Panc1 (cell line): ENCODE data around the gene SLC27A5. TPM values are rescaled to one million over a fixed set of nuclear protein-coding genes. Genes with fewer than 3 reads are reported as not detected.

ENCODE experiments used
- ATAC-seq: fragments of 200-7000 bp; cut with Tn5 transposase; 2 replicates; pipeline ENCODE4 v1.9.1; 2020; ENCODE audit warnings: mild to moderate bottlenecking, moderate library complexity
- BruUV-seq: library from RNA; stranded (reverse); fragments of 400-500 nt; replicated peaks from 2 replicates; lab custom pipeline; 2021; lab: Mats Ljungman, UMichigan
- CTCF ChIA-PET: fragments of 300-600 bp; sonication (Branson Sonifier 250); formaldehyde crosslinking; loops from one replicate; lab custom pipeline; 2022; ENCODE audit warnings: antibody characterized with exemption; lab: Charles Lee
- POLR2A ChIA-PET: fragments of 300-600 bp; sonication (Branson Sonifier 250); formaldehyde crosslinking; loops from one replicate; lab custom pipeline; 2022; ENCODE audit warnings: antibody characterized with exemption; lab: Charles Lee
- DNase-seq: peaks from one replicate; pipeline ENCODE4 v3.0.0-alpha.2; 2010; ENCODE audit warnings: low read depth, low spot score
- H3K27ac ChIP-seq: 2 replicates; pipeline ENCODE4 v1.5.1; 2011; ENCODE audit warnings: mild to moderate bottlenecking, low read length, inconsistent platforms
- H3K27me3 ChIP-seq: fragments of 200-500 bp; sonication (Bioruptor generic); 2 replicates; pipeline ENCODE4 v1.6.0; 2014; ENCODE audit warnings: low read length, inconsistent platforms; ENCODE audit not compliant: control insufficient read depth, insufficient read depth
- H3K36me3 ChIP-seq: fragments of 200-500 bp; sonication (Bioruptor generic); 2 replicates; pipeline ENCODE4 v1.5.1; 2014; ENCODE audit warnings: inconsistent platforms, mild to moderate bottlenecking, low read length, moderate library complexity; ENCODE audit not compliant: control insufficient read depth, insufficient read depth
- H3K4me1 ChIP-seq: 2 replicates; pipeline ENCODE4 v1.5.1; 2011; ENCODE audit warnings: inconsistent platforms, mild to moderate bottlenecking, low read length, moderate library complexity; ENCODE audit not compliant: control insufficient read depth, insufficient read depth
- H3K4me3 ChIP-seq, 2 experiments: 2 replicates each; pipeline ENCODE4 v1.5.1; 2011 to 2012; ENCODE audit warnings: low read depth in 2 of 2, low read length in 2 of 2, mild to moderate bottlenecking in 2 of 2, inconsistent platforms in 1 of 2, moderate library complexity in 1 of 2
- H3K9me3 ChIP-seq: fragments of 200-500 bp; sonication (Bioruptor generic); 2 replicates; pipeline ENCODE4 v1.5.1; 2014; ENCODE audit warnings: low read depth, mild to moderate bottlenecking, inconsistent platforms, low read length, moderate library complexity; ENCODE audit not compliant: control insufficient read depth, insufficient read depth
- CTCF ChIP-seq: fragments of 450-650 bp; IDR thresholded peaks from 2 replicates; pipeline ENCODE4 v1.5.1; 2017; ENCODE audit warnings: mild to moderate bottlenecking
- POLR2AphosphoS5 ChIP-seq: IDR thresholded peaks from 2 replicates; pipeline ENCODE4 v1.6.1; 2012; ENCODE audit warnings: mild to moderate bottlenecking, low read depth, low read length, moderate library complexity
- SIN3A ChIP-seq: IDR thresholded peaks from 2 replicates; pipeline ENCODE4 v1.6.1; 2012; ENCODE audit warnings: low read depth, mild to moderate bottlenecking, low read length, moderate library complexity, borderline replicate concordance; ENCODE audit not compliant: insufficient read depth
- TCF7L2 ChIP-seq: IDR thresholded peaks from 2 replicates; pipeline ENCODE4 v1.6.1; 2011; ENCODE audit warnings: mild to moderate bottlenecking, low read depth, low read length, inconsistent platforms
- in situ Hi-C: cut with HindIII; loops from 2 replicates; pipeline ENCODE4 v1.10.0; 2016; ENCODE audit warnings: low sequenced_read_pairs, low pct_unique_long_range_greater_than_20kb
- intact Hi-C: fragments of 100-400 bp; cut with micrococcal nuclease; formaldehyde crosslinking; loops from one replicate; pipeline ENCODE4 v1.10.0; 2022; ENCODE audit not compliant: unreplicated experiment
- total RNA-seq: library from RNA; stranded (reverse); gene quantifications from one replicate; pipeline ENCODE4 v1.2.1, GENCODE V29; 2021; ENCODE audit not compliant: unreplicated experiment
- TF ChIP-seq, protein P1 (sequence below), 2 experiments: IDR thresholded peaks; 2 replicates each; pipeline ENCODE4 v1.6.1; 2011 to 2012; ENCODE audit warnings: low read depth in 2 of 2, control low read depth in 1 of 2, low read length in 1 of 2, mild to moderate bottlenecking in 1 of 2, moderate library complexity in 1 of 2; ENCODE audit not compliant: insufficient read depth in 1 of 2

Gene SLC27A5
- total RNA-seq, 1 experiment from 2014 or later = 10.7 TPM

- Histone ChIP-seq H3K27ac (peak overlapping the region; percentile 98), H3K4me1 (peaks cover 30% of the 10 kb centered on the region), H3K27me3 (no peaks in the 10 kb centered on the region), H3K36me3 (peaks cover 18% of the 10 kb centered on the region), H3K9me3 (no peaks in the 10 kb centered on the region), H3K4me3 (peak overlapping the region; percentile 61 to 94)
- no peak for TF ChIP-seq CTCF
- no peak for TF ChIP-seq SIN3A
- TF ChIP-seq POLR2AphosphoS5 = no peak
- intact Hi-C loops (no loop called here), in situ Hi-C loops (no loop called here)
- ATAC-seq (no peak), DNase-seq (no peak)
- POLR2A ChIA-PET = interaction anchor here (0.6 to 1.5 kb wide), 3 partner anchors 10 to 40 kb away, joined by 3 to 8 read pairs (median 5); partner anchors contain the start of gene TRIM28
- CTCF ChIA-PET = interaction anchor here (0.6 to 2.1 kb wide), 4 partner anchors 22 to 1877 kb away, joined by 3 to 7 read pairs (median 6); partner anchors contain the start of gene ZBTB45
- BruUV-seq = no TSS peak
Measured at GRCh38 chr19:58553799-58554493, 42.2 kb upstream of the SLC27A5 start.

DNA sequence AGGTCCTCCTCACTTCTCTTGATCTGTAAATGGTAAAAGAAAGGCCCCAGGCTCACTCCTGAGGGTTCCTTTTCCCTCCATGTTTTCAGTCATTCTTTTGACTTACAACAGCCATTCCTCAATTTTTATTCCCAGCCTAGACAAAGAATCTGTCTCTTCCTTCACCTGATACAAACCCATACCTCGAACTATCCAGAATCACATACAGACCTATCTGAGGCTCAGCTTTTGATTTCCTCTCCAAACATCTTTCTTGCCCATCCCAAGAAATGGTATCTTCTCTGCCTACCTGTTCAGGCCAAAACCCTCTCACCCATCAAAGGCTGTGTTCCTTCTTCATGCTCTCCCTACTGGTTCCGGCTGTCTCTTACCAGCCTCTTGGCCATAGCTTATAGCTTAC lies 40.9 kb upstream of the SLC27A5 start:
- CTCF ChIA-PET = interaction anchor here (0.7 to 1.1 kb wide), 2 partner anchors 33 to 39 kb away, joined by 3 to 7 read pairs; partner anchors contain the start of gene ZBTB45
- ATAC-seq (no peak), DNase-seq (no peak)
- BruUV-seq = no TSS peak
- Histone ChIP-seq H3K27ac (peak overlapping the region; percentile 8; the same call in 1 of the 2 replicates), H3K4me1 (peaks cover 30% of the 10 kb centered on the region), H3K27me3 (no peaks in the 10 kb centered on the region), H3K36me3 (peaks cover 31% of the 10 kb centered on the region), H3K9me3 (no peaks in the 10 kb centered on the region), H3K4me3 (no peak overlapping the region)
- no peak for TF ChIP-seq SIN3A
- TF ChIP-seq, protein P1, sequence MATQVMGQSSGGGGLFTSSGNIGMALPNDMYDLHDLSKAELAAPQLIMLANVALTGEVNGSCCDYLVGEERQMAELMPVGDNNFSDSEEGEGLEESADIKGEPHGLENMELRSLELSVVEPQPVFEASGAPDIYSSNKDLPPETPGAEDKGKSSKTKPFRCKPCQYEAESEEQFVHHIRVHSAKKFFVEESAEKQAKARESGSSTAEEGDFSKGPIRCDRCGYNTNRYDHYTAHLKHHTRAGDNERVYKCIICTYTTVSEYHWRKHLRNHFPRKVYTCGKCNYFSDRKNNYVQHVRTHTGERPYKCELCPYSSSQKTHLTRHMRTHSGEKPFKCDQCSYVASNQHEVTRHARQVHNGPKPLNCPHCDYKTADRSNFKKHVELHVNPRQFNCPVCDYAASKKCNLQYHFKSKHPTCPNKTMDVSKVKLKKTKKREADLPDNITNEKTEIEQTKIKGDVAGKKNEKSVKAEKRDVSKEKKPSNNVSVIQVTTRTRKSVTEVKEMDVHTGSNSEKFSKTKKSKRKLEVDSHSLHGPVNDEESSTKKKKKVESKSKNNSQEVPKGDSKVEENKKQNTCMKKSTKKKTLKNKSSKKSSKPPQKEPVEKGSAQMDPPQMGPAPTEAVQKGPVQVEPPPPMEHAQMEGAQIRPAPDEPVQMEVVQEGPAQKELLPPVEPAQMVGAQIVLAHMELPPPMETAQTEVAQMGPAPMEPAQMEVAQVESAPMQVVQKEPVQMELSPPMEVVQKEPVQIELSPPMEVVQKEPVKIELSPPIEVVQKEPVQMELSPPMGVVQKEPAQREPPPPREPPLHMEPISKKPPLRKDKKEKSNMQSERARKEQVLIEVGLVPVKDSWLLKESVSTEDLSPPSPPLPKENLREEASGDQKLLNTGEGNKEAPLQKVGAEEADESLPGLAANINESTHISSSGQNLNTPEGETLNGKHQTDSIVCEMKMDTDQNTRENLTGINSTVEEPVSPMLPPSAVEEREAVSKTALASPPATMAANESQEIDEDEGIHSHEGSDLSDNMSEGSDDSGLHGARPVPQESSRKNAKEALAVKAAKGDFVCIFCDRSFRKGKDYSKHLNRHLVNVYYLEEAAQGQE (IDR thresholded peaks at IDR 0.05; ENCODE audit: insufficient read depth in 1 of 2, low read depth in 2 of 2, low read length in 1 of 2) = no peak
- no peak; the same call in 1 of the 2 replicates for TF ChIP-seq POLR2AphosphoS5
- no peak for TF ChIP-seq TCF7L2
- no peak for TF ChIP-seq CTCF
- intact Hi-C loops (no loop called here), in situ Hi-C loops (no loop called here)
- POLR2A ChIA-PET = no interaction called here
